Measurements from ENCODE around the gene NIFK.
"Not testable (repeated sequence)": the region's sequence is repeated elsewhere in the genome, so short reads cannot be mapped to it uniquely, and the experiment has no call there.

The NIFK gene

GRCh38 chr2:121731366-121731765 lies 5.3 kb downstream of the NIFK start:
- FAIRE-seq = no peak

DNA sequence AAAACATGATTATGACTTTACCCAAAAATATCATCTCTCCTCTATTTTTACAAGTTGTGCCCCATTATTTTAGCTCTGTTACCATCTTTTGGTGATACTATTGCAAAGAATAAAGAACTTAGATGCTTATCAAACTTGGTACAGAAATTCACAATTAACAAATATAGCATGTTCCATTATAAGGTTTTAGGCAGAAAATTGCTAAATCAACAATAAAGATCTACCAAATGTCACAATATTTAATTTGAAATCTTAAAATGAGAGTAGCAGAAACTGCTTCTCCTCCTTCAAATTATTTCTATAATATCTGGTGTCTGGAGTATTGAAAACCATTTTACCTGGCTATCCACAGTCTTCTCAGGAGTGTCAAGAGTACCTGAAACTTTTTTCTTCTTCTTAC lies 8.7 kb downstream of the NIFK start:
- no peak for FAIRE-seq

GRCh38 chr2:121727332-121727731 lies 9.3 kb downstream of the NIFK start:
- FAIRE-seq = no peak

DNA sequence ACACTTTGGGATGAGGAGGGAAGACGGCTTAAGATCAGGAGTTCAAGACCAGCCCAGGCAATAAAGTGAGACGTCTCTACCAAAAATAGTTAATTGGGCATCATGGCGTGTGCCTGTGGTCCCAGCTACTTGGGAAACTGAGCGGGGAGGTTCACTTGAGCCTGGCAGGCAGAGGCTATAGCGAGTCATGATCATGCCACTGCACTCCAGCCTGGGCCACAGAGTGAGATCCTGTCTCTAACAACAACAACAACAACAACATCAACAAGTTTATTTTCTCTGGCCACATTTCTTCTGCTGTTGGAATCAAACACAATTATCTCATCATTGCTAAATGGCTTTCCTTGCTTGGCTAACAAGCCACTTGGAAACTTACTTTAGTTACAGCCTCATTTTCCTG lies 13.4 kb downstream of the NIFK start:
- FAIRE-seq = no peak

- FAIRE-seq = no peak
Observed at GRCh38 chr2:121722479-121722878, 14.2 kb downstream of the NIFK start.

DNA sequence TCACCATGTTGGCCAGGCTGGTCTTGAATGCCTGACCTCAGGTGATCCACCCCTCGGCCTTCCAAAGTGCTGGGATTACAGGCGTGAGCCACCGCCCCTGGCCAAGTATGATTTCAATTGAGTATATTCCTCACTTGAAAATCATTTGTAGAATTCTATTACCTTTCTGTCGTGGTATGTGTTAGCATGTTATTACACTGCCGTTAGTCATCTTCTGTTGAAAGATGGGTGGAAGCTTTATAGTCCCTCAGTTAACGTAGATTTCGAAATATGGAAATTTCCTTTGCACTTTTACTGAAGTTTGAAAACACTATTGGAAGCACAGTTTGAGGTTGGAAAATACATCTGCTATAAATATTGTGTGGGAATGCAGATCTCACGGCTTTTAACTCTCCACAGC lies 14.7 kb downstream of the NIFK start:
- FAIRE-seq = no peak

DNA sequence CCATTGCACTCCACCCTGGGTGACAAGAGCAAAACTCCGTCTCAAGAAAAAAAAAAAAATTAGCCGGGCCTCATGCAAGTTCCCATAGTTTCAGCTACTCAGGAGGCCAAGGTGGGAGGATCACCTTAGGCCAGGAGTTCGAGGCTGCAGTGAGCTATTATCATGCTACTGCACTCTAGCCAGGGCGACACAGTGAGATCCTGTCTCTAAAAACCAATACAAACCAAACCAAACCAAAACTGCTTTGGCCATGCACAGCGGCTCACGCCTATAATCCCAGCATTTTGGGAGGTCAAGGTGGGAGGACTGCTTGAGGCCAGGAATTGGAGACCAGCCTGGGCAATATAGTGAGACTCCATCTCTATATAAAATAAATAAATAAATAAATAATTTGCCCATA lies 19.1 kb downstream of the NIFK start:
- no peak for FAIRE-seq

GRCh38 chr2:121716126-121716525 lies 20.5 kb downstream of the NIFK start:
- no peak for FAIRE-seq

DNA sequence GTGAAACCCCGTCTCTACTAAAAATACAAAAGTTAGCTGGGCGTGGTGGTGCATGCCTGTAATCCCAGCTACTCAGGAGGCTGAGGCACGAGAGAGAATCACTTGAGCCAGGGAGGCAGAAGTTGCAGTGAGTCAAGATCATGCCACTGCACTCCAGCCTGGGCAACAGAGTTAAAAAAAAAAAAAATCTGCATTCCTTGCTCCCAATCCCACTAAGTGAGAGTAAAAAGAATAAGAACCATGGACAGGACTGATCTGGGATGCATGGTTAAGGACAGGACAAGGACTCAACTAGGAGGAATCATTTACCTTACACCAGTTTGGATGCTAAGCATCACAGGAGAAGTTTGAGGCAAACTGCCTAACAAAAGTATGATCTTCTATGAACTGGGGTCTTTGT lies 25.2 kb downstream of the NIFK start:
- not testable (repeated sequence) for FAIRE-seq

DNA sequence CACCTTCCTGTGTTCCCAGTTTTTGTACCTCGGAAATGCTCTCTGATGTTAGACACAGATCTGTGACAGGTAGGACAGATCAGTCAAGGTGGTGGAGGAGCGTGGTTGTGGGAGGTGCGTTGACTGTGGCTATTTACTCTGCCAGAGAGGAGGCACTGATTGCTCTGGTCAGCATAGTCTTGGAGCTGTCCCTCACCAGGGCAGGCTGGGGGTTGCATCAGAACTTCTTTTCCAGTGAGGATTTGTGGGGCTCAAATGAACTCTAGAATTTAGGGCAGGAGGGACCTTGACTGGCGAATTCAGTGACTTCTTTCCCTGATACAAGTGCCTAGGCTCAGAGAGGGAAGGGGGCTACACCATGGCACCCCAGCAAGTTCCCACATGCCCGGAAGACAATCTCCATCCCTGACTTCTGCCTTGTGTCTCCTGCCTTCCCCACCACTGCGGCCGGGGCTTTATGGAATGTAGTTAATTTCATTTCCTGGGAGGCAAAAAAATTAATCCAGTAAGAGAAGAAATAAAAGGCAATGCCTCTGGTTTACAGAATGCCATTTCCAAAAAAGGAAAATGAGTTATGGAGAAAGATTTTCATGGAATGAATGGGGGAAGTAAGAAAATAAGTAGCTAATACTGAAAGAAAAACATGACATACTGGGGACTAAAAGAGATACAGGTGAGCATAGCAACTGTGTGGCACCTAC lies 26.1 kb downstream of the NIFK start:
- FAIRE-seq = no peak

- FAIRE-seq = no peak
Observed at GRCh38 chr2:121709776-121710469, 26.8 kb downstream of the NIFK start.

DNA sequence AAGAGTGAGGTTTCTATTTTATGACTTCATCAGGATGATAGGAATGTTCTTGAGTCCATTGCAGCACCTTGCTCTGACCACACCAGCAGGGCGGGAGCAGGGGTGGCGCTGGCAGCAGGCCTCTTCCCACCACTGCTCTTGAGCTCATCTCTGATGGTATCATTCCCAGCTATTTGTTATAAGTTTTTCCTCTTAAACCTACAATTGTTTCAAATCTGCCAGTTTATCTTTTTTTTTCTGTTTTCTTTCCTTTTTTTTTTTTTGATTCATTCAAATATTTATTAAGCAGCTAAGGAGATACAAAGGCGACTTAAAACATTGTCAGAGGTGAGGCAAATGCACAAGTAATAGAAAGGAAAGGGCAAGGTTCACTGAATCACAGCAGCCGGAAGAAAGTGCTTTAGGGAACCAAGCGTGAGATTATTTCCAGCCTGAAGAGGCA lies 28.7 kb downstream of the NIFK start:
- FAIRE-seq = no peak

GRCh38 chr2:121707344-121707919 lies 29.2 kb downstream of the NIFK start:
- no peak for FAIRE-seq

DNA sequence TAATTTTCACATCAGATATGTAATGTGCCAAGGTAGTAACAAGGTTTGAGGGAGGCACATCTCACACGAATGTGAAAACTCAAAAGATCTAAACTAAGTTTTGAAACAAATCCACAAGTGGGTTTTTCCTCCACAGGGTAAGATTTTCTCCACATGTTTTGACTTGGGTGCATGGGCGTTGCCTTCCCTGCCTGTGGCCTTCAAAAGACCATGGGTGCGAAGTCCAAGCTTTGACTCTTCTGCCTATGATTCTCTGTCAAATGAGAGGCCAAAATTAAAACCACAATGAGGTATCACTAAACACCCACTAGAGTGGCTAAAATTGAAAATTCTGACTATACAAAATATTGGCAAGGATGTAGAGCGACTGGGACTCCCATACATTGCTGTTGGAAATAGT lies 30.7 kb downstream of the NIFK start:
- FAIRE-seq = no peak

GRCh38 chr2:121705390-121705789 lies 31.3 kb downstream of the NIFK start:
- no peak for FAIRE-seq

DNA sequence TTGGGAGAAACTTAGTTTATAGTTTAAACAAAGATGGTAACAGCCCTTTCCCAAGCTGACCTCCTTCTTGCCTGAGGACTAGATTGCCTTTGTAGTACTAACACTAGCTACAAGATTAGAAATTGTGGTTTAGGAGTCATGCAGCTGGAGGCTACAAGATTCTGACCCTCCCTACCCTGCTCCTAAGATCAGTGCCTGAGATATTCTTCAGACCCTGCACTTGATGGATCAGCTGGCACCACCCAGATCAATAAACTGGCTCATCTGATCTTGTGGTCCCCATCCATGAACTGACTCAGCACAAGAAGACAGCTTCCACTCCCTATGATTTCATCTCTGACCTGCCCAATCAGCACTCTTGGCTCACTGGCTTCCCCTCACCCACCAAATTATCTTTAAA lies 34.9 kb downstream of the NIFK start:
- FAIRE-seq = not testable (repeated sequence)

- no peak for FAIRE-seq
Observed at GRCh38 chr2:121699421-121700333, 37.0 kb downstream of the NIFK start.

GRCh38 chr2:121698318-121698930 lies 38.3 kb downstream of the NIFK start:
- FAIRE-seq = no peak

DNA sequence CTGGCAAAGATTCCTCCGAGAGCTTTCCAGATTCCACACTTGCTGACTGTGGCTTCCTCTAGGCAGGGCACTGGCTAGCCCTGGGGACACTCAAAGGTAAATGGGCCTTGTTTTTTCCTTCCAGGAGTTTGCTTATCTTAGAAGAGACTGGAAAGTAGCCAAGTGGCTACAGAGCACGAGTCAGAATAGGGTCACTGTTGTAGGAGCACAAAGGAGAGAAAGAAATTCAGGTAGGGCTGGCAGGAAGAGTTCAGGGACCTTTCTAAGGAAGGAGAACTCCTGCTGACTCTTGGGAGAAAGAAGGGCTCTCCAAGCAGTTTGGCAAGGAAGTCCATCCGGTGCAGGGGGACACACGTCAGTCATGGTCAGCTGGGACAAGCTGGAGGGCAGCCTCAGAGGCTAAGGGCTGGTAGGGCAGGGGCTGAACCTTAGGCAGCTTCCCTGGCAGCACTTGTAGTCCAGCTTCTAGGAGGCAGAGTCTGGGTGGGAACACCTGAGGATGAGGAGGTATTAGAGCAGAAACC lies 39.5 kb downstream of the NIFK start:
- FAIRE-seq = no peak

DNA sequence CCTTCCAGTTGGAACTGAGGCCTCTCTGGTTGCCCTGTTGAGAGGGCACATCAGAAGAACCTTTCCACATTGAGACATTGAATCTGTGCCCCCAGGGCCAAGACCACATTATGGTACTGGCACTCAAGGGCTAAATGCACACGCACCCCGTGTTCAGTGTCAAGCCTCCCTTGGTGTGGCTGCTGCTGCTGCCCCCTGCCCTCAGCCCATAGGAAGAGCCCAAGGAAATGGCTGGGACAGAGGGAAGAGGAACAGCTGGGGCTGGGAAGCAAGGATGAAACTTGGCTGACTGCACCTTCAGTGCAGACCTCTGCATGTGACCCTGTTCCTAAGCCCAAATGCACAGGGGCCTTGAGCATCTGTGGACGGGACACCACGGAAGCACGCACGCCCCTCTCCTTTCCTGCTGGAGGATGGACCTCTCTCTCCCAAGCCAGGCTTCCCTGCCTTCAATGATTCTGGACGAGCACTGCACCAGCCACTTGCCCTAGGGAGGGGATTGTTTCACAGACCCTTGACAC lies 40.2 kb downstream of the NIFK start:
- FAIRE-seq = no peak

DNA sequence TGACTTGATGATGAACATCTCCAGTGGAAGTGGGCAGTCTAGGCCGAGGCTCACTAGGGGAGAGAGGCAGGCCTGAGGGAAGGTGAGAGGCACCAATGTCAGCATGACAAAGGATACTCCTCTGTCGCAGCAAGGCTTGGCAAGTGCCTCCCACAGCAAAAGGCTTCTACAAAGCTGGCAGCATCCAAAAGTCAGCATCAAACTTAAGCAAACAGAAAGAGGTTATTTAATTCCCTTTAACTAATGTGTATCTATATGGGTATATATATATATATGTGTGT lies 41.6 kb downstream of the NIFK start:
- no peak for FAIRE-seq

DNA sequence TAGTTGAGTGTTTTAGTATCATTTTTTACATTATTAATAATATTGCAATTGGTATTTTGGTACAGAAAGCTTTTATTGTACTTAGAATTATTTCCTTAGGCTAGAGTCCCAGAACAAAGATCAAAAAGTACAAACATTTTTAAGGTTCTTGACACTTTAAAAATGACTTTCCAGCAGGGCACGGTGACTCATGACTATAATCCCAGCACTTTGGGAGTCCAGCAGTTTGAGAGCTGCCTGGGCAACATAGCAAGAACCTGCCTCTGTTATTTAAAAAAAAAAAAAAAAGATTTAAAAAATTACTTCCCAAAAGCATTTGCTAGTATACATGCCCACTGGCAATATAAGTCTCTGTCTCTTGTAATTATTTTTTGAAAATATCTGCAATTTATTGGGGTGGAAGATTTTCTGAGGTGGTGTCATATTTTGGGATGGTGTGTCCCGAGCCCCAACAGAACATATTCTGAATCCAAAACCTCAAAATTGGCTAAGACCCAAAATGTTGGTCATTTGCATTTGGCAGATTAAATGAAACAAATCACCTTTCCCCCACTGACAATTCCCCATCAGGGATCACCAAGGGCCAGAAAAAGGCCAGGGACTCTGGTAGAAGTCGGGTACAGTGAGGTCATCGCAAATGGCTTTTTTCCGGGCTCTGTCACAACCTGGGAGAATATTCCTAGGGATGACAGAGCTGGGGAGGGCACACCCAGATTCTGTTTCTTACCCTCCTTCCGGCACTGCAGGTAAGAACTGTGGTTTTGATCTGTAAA lies 42.1 kb downstream of the NIFK start:
- FAIRE-seq = no peak

All from islet of Langerhans (tissue), 1 donor.